HG02571 (cell line): Measurements from ENCODE around the gene CHD5.

Experiments
- ATAC-seq: cut with Tn5 transposase; IDR thresholded peaks from one replicate; pipeline ENCODE4 v1.9.1; 2021; ENCODE audit warnings: mild to moderate bottlenecking, moderate library complexity; ENCODE audit not compliant: unreplicated experiment

The CHD5 gene

DNA sequence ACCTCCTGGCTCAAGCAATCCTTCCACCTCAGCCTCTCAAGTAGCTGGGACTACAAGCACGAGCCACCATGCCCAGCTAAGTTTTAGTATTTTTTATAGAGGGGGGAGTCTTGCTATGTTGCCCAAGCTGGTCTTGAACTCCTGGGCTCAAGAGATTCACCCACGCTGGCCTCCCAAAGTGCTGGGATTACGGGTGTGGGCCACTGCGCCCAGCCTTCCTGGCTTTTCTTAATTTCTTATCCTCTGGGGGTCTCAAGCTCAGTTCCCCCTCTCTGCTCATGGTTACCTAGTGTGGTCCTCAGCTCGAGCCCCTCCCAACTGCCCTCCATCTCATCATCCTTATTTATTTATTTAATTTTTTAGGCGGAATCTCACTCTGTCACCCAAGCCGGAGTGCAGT is 22.1 kb upstream of the CHD5 start:
- no peak for ATAC-seq

DNA sequence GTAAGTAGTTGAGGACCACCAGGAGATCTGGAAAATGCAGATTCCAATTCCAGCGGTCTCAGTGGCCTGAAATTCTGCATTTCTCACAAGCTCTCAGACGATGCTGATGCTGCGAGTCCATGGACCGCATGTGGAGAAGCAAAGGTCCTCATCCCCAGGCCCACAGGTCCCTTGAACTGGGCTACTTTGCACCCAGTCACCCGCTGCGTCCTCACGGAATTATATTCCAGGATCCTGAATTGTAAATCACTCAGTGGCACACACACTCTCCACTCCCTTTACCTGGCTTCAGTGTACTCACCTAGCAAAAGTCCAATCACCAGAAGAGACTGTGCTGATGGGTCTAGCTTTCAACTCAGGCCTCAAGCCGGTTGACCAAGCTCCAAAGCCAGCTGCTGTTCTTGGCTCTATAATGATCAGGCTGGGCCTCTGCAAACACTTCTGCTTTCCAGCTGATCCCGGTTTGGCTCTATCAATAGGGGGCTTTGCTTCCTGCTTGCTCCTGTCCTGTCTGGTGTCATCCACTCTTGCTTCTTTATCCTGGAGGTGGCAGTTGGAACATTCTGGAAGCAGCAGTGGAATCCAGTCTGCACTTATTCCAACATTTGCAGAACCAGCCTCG is 20.2 kb upstream of the CHD5 start:
- ATAC-seq: no peak

DNA sequence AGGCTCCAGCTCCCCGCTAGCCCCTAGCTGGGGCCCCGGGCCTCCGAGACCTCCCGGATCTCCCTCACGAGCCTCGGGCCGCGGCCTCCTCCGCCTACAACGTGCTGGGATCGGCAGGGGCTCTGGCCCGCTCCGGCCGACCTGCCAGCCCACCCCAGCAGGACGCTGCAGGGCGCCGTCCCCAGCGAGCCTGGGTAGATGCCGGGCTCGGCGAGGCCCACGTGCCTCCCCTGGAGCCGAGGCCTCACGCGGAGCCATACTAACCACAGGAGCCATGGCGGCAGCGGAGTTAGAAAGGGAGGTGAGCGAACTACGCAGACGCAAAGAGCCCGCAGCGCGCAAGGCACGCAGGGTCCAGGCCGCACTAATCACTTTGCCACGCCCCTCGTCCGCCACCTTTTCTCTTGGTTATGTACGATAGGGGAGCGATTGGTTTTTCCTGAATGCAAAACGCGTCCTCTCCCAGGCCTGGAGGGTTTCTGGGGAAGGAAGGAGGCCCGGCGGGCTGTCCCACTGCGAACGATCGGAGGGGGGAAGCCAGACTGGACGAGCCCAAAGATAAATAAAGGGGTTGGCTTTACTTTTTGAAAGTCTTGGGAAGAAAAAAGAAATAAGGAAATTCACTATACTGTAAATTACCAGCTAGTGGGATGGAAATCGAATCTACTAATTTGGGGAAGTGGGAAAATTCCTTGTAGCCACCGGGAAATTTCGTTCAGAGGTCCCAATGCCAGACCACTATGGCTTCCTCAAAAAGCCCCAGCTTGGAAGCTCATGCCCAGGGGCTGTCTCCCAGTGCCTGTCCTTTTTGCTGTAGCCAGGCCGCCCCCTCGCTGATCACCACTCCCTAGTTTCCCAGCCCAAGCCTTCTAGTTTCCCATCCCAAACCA is 19.4 kb upstream of the CHD5 start, which contains the start of gene RPL22:
RPL22 (minus strand) TSS at position 298 of the 890 bp plus-strand sequence; CDS start at position 276, 22 bp downstream.
- ATAC-seq: peak; percentile 92

DNA sequence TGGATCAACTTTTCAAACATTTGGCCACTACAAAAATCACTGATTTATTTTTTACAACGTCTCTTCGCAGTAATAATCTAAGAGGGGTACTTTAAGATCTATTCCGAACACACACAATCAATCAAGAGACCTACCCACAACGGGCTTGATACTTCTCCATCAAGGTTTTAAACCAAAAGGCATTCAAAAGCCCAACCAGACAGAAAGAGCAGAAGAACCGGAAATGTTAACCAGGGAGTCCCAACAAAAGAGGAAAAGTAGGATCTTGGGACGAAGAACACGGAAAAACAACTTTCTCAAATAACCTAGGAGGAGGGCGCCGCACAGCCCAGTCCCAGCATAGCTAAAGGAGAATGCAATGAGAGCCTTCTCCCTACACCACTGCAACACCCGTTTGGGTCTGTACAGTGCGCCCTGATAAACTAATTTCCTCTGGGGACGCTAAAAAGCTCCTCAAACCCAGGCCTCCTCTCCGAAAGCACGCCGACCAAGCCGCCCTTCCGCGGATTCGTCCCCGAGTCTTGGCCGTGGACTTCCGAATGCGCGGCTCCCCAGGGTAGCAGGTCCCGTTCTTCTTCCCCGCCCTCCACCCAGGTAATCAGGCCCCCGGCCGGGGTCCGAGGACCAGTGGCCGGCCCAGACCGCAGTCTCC is 18.7 kb upstream of the CHD5 start:
- ATAC-seq: peak; percentile 5

DNA sequence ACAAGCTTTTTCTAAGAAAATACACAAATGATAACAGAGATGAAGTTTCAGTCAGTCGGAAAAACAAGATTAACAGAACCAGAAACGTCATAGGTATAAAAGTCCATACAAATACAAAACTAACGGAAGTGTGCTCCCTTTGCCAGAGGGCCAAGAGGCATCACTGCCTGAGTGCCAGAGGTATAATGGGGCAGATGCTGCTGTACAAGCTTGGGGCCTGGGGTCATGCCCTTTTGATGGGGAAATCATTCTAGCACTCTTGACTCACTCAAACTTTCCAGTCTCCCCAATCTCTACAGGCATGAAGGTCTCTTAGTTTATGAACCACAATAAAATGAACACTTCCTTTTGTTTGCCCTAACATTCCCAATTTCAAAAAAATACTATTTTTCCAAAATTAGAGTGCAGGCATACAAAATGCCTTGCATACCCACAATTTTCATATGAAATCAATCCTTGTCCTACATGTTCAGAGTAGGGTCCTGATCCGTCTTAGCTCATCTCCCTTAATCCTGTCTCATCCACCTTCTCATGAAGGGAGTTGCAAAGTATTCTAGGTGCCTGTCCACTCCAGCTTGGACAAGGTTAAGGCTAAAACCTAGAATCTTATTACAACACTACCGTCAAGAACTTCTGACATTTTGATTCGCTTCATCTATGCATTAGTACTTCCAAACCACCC is 17.8 kb upstream of the CHD5 start:
- no peak for ATAC-seq

DNA sequence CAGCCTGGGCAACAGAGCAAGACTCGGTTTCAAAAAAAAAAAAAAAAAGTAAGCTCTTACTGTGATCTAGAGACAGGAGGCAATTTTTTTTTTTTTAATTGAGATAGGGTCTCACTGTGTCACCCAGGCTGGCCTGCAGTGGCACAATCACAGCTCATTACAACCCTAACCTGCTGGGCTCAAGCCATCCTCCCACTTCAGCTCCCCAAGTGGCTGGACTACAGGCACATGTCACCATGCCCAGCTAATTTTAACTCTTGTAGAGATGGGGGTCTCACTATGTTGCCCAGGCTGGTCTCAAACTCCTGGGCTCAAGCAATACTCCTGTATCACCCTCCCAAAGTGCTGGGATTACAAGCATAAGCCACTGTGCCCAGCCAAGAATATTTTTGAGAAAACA is 11.8 kb upstream of the CHD5 start:
- ATAC-seq: no peak

DNA sequence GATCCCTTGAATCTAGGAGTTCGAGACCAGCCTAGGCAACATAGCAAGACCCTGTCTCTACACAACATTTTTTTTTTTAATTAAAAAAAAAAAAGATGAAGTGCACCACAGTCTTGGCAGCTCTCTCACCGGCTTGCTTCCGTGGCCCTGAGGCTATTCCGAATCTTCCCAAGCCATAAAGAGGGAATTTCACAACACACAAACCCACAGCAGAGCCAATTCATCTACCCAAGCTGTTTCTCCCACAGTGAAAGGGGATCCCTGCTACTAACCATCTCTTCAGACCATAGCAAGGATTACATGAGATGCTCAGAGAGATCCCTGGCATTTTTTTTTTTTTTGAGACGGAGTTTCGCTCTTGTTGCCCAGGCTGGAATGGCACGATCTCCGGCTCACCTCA is 8.3 kb upstream of the CHD5 start:
- ATAC-seq: no peak

DNA sequence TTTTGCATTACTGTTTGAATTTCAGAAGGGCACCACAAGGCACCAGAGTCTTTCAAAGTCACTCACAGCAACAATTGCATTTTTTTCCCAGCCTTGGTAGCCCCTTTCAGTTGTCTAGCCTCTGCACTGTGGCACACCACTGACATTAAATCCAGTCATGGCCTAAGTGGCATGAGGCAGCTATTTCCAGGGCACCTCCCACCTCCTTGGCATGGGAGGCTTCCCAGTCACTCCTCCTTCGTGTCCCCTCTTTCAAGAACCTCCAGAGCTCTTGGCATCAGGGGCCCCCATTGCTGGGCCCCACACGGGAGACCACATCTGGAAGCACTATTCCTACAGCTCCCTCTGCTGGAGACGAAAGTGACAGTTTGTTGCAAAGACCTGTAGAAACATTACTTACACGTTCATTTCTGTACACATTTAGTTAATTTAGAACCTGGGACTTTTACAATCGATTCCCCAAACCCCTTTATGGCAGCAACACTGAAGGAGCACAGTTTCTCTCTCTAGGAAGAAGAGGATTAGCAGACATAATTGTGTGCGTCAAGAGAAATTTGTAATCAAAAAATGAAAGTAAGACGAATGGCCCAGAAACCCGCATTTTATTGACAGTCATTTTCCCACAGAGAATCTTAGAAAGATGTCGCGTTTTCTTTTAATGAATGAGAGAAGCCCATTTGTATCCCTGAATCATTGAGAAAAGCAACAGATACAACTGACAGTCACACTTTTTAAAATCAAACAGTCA is 5.7 kb upstream of the CHD5 start:
- ATAC-seq: no peak

DNA sequence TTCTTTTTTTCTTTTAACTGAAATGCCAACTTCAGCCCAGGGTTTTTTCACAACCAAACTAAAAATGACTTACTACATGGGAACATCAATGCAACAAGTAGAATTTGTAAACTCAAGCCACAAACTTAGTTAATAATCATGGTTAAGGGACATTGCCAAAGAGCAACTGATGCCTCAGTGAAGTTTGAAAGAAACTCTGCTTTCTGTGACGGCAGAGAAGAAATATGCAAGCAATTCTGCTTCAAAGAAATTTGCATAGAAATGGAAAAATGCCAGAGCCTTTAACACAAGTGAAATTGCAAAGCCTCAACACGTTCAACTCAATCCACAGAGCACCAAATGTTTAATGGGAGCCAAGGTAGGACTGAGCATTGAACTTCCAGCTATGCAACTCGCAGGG is 5.0 kb upstream of the CHD5 start:
- no peak for ATAC-seq

DNA sequence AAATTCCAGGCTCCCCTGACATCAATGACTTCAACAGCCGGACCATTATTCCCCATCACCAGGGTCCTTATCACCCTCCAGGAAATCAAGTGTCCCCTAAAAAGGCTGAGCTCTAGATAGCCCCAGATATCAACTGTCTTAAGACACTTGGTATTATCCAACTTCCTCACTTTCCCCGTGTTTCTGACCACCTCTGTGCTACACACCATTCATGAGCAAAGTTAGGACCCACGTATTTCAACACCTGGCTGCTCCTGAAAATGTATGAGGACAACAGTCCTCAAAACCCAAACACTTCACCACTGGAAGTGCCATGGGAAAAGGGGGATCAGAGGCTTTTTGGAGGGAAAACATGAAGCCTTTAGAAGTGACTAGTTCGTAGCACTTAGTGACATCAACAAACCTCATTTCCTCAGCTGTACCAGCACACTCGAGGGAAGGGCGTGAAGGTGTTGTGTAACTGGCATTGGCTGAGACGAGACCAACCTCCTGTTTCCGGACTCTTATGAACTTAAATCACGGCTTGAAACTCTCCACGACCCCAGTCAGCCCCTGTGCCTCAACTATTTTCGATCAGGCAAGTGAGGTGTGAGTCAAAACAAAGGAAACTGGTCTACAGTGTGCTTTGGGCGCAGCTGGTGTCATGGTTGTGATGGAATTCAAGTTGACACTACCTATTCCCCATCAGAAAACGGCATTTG is 4.1 kb upstream of the CHD5 start:
- ATAC-seq: no peak

DNA sequence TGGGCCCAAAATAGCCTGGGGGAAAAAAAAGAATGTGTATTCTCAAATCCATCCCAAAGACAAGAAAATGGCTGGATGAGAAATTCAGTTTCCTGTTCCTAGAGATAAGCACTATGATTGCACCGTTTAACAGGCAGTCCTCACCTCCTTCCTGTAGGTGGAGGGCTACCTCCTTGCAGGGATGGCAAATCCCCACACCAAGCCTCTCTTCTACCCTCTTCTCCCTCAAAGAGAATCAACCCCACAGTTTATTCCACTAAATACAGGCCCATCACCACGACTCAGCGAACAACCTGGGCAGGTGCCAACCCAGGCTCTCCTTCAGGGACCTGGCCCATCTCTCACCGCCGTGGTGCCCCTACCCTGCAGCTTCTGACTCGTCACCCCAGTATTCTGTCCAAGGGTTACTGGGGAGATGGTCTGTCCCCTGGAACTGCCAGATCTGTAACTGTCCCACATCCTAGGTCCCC is 3.4 kb upstream of the CHD5 start:
- ATAC-seq: no peak

DNA sequence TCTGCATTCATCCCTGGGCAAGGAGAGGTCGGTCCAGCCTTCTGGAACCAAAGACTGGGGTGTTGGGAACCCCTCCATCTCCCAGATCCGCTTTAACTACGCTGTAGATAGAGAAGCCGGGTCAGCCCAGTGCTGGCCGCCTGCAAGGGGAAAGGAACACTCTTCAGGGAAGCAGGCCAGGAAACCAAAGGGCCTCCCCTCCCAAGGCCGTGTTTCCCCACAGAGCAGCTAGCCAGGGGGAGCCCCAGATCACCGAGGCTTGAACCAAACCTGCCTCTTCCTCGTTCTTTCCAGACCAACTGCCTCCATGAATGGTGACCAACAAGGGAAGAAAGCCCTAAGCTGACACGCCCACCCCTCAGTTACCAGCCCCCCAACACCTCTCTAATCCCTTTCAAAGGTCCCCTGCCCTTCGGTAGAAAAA is 1.2 kb upstream of the CHD5 start:
- no peak for ATAC-seq

DNA sequence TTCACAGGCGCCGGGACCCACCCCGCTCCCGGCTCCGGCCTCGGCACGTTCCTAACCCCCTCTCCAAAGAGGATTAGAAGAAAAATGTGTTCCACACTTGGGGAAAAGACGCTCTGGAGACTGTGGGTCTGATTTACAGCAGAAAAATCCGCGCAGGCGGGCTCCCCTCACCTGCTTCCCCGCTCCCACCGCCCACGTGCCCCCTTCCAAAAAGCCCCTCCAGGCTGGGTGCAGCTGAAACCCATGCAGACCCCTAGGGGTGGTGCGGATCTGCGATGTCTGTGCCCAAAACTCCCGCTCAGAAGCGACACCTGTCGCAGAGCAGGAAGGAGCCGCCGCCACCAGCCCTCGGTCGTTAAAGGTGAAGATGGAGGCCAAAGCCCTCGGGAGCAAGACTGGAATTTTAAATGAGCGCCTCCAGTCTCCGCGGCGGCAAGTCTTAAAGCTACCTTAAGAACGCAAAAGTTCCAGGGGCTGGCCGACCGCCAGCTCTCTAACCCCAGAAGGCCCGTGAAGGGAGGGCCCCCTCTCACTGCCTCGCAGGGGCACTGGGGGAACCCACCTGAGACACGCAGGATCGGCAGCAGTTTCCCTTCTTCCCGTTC is 688 bp upstream of the CHD5 start:
- no peak for ATAC-seq

DNA sequence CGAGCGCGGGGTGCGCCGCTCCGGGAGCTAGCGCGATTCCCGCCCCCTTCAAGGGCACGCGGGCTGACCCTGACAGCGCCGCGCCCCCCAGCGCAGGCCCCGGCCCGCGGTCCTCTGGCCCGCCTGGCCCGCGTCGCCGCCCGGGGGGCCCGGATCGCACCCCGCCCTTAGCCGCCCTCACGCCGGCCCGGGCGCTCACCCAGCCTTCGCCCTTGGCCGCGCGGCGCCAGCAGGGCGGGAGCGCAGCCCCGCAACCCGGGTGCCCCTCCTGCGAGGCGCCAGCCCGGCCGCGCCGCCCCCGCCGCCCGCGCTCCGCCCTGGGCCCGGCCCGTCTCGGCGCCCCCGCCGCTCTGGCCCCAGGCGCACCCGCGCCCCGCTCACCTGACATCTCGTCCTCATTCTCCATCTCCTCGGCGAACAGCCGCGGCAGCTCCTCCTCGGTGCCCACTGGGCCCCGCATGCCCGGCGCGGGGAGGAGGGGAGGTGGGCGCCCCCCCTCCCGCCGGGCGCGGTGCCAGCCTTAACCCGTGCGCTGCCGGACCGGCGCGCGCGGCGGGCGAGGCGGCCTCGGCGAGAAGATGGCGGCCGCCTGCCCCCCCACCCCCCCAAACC is 451 bp downstream of the CHD5 start:
- ATAC-seq: no peak

DNA sequence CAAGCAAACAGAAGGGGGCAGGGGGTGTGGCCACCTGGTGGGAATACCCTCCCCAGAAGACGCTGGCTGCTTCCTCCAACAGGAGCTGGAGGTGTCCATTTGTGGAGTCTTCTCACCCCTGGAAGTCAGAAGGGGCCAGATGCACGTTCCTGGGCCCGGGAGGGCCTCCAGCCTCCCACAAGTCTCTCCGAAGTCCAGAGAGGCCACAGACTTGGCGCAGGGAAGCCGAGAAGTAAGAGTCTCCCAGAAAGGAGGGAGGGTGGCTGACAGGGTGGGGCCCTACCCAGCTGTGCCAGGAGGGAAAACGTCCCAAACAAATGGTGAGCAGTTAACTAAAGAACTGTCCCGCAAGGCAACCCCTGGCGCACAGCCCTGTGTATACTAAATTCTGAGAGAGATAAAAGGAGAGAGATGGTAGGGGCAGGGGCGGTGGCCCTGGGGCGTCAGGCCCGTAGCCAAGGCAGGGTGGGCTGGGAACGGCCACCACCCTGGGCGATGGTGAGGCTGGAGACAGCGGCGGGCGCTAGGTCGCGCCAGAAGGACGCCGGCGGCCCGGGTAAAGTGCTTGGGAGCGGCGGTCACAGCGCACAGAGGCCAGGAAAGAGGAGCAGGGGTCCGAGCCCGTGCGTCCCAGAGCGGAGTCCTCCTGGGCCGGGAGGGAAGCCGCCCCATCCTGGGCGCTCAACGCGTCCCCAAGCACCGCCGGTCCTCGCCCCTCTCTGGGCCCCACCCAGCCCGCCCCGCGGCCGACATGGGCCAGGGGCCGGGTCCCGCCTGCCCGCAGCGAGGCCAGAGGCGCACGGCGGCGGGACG is 1.2 kb downstream of the CHD5 start:
- ATAC-seq: no peak

DNA sequence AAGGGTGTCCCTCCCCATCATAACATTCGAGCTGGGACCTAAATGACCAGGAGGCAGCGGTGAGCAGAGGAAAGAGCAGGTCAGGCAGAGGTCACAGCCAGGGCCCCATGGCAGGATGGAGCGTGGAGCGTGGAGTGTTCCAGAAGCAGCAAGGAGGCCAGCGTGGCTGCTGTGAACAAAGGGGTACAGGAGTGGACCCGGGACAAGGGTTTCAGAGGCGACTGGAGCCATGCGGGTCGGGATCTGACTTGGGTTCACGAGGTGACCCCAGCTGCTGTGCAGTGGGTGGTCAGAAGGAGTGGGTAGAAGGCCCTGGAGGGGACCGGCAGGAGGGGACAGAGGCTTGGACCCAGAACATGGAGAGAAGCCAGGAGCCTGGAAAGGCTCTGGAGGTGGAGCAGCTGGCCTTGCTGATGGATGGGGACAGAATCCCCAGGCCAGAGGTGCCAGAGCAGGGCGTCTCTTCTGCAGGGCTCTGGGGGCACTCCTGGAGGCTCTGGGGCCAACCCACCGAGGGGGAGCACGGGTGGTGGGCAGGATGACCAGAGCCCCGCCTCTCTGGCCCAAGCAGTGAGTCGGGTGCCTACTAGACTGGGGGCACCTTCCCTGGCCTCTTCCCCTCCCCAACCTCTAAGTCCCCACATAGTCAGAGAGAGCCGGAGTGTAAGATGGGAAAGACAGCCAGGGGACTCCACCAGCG is 2.3 kb downstream of the CHD5 start:
- ATAC-seq: no peak

DNA sequence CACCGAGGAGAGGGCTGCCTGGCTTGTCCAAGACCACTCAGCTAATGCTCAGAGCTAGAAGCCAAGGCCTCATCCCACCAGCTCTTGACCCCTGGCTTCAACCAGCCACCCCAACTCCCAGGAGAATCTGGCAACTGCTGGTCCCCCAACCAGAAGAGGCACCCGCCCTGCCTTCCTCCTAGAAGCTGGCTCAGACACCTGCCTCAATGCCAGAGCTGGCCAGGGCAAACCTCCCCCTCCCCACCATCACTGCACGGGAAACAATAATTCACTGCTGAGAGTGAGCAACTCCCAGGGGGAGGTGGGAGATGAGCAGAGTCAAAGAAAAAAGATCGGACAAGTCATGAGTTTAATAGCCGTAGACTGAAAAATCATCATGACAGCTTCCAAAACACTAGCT is 3.3 kb downstream of the CHD5 start:
- no peak for ATAC-seq

DNA sequence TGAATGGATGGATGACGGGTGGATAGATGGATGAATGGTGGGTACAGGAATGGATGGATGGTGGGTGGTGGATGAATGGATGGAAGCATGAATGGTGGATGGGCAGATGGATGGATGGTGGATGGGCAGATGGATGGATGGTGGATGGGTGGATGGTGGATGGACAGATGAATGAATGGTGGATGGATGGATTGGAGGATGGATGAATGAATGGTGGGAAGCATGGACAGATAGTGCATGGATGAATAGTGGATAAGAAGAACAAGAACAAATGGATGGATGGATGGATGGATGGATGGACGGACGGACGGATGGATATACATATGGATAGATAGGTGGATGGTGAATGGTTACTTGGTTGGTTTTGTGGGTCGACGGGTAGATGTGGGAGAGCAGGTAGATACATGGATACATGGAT is 4.7 kb downstream of the CHD5 start:
- ATAC-seq: no peak
